Neural cell (in vitro differentiated cells): ENCODE data around the gene CCNY. TPM values are rescaled to one million over a fixed set of nuclear protein-coding genes. Genes with fewer than 3 reads are reported as not detected.

Experiments
- H2AFZ ChIP-seq: fragments of 200-600, 300-800 bp; sonication (generic), shearing (Covaris generic); 2 replicates; pipeline ENCODE4 v1.6.0; 2014; ENCODE audit warnings: low read depth, mild to moderate bottlenecking, antibody characterized with exemption, low read length, moderate library complexity
- H3F3A ChIP-seq: fragments of 200-600 bp; shearing (Covaris generic); 2 replicates; pipeline ENCODE4 v1.6.1; 2016; ENCODE audit warnings: mild to moderate bottlenecking, moderate library complexity, mixed read lengths, antibody characterized with exemption, low read length; ENCODE audit not compliant: insufficient read depth, poor library complexity, severe bottlenecking
- H3K27ac ChIP-seq: fragments of 200-600, 300-800 bp; sonication (generic), shearing (Covaris generic); 2 replicates; pipeline ENCODE4 v1.5.1; 2014; ENCODE audit warnings: mild to moderate bottlenecking, low read length, moderate library complexity
- H3K27me3 ChIP-seq: fragments of 300-800, 200-600 bp; sonication (generic), shearing (Covaris generic); 2 replicates; pipeline ENCODE4 v1.6.0; 2014; ENCODE audit warnings: mild to moderate bottlenecking, low read depth, low read length, moderate library complexity; ENCODE audit not compliant: insufficient read depth
- H3K36me3 ChIP-seq: fragments of 300-800, 200-600 bp; sonication (generic), shearing (Covaris generic); 2 replicates; pipeline ENCODE4 v1.5.1; 2014; ENCODE audit warnings: mild to moderate bottlenecking, antibody characterized with exemption, low read length, moderate library complexity; ENCODE audit not compliant: insufficient read depth
- H3K4me2 ChIP-seq: fragments of 300-800, 200-600 bp; sonication (generic), shearing (Covaris generic); 2 replicates; pipeline ENCODE4 v1.6.0; 2014; ENCODE audit warnings: mild to moderate bottlenecking, low read length
- H3K4me3 ChIP-seq: fragments of 300-800, 200-600 bp; sonication (generic), shearing (Covaris generic); 2 replicates; pipeline ENCODE4 v1.5.1; 2014; ENCODE audit warnings: mild to moderate bottlenecking, low read length, moderate library complexity
- H3K79me2 ChIP-seq: fragments of 200-600 bp; shearing (Covaris generic); replicated peaks from 2 replicates; pipeline ENCODE4 v1.6.0; 2014; ENCODE audit warnings: mild to moderate bottlenecking, low read length, moderate library complexity; ENCODE audit not compliant: insufficient read depth
- H3K9ac ChIP-seq: fragments of 300-800, 200-600 bp; sonication (generic), shearing (Covaris generic); 2 replicates; pipeline ENCODE4 v1.6.1; 2016; ENCODE audit warnings: mild to moderate bottlenecking, low read length, mixed read lengths
- H3K9me2 ChIP-seq: fragments of 200-600 bp; shearing (Covaris generic); 2 replicates; pipeline ENCODE4 v1.6.1; 2016; ENCODE audit warnings: mild to moderate bottlenecking, low read length, mixed read lengths; ENCODE audit not compliant: insufficient read depth
- H3K9me3 ChIP-seq: fragments of 200-600, 300-800 bp; sonication (generic), shearing (Covaris generic); 2 replicates; pipeline ENCODE4 v1.6.1; 2016; ENCODE audit warnings: mild to moderate bottlenecking, mixed run types, low read length, moderate library complexity, mixed read lengths
- H4K20me1 ChIP-seq: fragments of 200-600 bp; shearing (Covaris generic); 2 replicates; pipeline ENCODE4 v1.6.1; 2016; ENCODE audit warnings: mild to moderate bottlenecking, mixed run types; ENCODE audit not compliant: insufficient read depth
- EP300 ChIP-seq: fragments of 450-650 bp; conservative IDR thresholded peaks from 2 replicates; pipeline ENCODE4 v1.6.1; 2014; ENCODE audit warnings: antibody characterized with exemption, mild to moderate bottlenecking, moderate library complexity; ENCODE audit not compliant: poor library complexity, severe bottlenecking
- EZH2 ChIP-seq: fragments of 200-600, 300-800 bp; shearing (Covaris generic), sonication (generic); IDR thresholded peaks from 2 replicates; pipeline ENCODE4 v1.6.1; 2014; ENCODE audit warnings: antibody characterized with exemption, low read length, borderline replicate concordance, mild to moderate bottlenecking; ENCODE audit not compliant: insufficient read depth, poor library complexity, severe bottlenecking
- MXI1 ChIP-seq: fragments of 450-650 bp; conservative IDR thresholded peaks from 2 replicates; pipeline ENCODE4 v1.6.1; 2014; ENCODE audit warnings: antibody characterized with exemption, mild to moderate bottlenecking; ENCODE audit not compliant: poor library complexity, severe bottlenecking
- POLR2AphosphoS5 ChIP-seq: IDR thresholded peaks from 2 replicates; pipeline ENCODE4 v1.6.1; 2012
- RAD21 ChIP-seq: fragments of 450-650 bp; conservative IDR thresholded peaks from 2 replicates; pipeline ENCODE4 v1.6.1; 2014; ENCODE audit warnings: antibody characterized with exemption, mild to moderate bottlenecking, moderate library complexity
- SMC3 ChIP-seq: fragments of 450-650 bp; conservative IDR thresholded peaks from 2 replicates; pipeline ENCODE4 v1.6.1; 2014; ENCODE audit warnings: antibody characterized with exemption, mild to moderate bottlenecking, moderate library complexity; ENCODE audit not compliant: poor library complexity
- TAF1 ChIP-seq: IDR thresholded peaks from 2 replicates; pipeline ENCODE4 v1.6.1; 2012; ENCODE audit warnings: low read depth
- polyA plus RNA-seq: library from polyadenylated mRNA; depleted of rRNA; stranded (reverse); fragments of >200 nt; gene quantifications from 2 replicates; pipeline ENCODE4 v1.2.3, GENCODE V29; 2014
- TF ChIP-seq, protein P1 (sequence below): IDR thresholded peaks from 2 replicates; pipeline ENCODE4 v1.6.1; 2012; ENCODE audit warnings: borderline replicate concordance
- TF ChIP-seq, protein P2 (sequence below): fragments of 450-650 bp; IDR thresholded peaks from 2 replicates; pipeline ENCODE4 v1.5.1; 2014; ENCODE audit warnings: antibody characterized with exemption, mild to moderate bottlenecking, moderate library complexity; ENCODE audit not compliant: poor library complexity, severe bottlenecking

Gene CCNY
- polyA plus RNA-seq, 1 donor from 2014 or later, result 36.4 TPM

DNA sequence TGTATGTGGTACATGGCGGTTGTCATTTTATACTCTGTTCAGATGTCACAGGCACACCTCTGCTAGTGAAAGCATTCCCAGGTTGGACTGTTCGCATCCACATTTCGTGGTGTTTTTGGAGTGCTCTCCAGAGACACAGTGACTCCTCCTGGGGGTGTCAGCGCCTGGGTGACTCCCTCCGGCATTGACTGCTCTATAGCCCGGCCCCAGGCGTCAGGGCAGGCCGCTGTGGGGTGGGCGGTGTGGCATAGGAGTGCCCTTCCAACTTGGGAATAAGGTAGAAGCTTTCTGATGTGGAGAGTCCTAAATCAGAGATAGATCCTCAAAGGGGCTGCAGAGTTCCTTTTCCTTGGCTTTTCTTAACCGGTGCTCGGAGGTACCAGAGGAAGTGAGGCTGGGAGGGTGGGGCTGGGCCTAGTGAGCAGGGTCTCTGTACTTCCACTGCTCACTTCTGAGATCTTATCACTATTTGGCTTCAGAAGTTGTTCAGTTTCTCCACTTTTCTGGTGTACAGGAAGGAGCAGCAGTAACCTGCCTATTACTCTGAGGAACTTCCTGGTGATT is 32.3 kb downstream of the CCNY start:
- TF ChIP-seq EZH2, result no peak
- no peak for TF ChIP-seq TAF1
- TF ChIP-seq POLR2AphosphoS5, result no peak
- TF ChIP-seq, protein P1, sequence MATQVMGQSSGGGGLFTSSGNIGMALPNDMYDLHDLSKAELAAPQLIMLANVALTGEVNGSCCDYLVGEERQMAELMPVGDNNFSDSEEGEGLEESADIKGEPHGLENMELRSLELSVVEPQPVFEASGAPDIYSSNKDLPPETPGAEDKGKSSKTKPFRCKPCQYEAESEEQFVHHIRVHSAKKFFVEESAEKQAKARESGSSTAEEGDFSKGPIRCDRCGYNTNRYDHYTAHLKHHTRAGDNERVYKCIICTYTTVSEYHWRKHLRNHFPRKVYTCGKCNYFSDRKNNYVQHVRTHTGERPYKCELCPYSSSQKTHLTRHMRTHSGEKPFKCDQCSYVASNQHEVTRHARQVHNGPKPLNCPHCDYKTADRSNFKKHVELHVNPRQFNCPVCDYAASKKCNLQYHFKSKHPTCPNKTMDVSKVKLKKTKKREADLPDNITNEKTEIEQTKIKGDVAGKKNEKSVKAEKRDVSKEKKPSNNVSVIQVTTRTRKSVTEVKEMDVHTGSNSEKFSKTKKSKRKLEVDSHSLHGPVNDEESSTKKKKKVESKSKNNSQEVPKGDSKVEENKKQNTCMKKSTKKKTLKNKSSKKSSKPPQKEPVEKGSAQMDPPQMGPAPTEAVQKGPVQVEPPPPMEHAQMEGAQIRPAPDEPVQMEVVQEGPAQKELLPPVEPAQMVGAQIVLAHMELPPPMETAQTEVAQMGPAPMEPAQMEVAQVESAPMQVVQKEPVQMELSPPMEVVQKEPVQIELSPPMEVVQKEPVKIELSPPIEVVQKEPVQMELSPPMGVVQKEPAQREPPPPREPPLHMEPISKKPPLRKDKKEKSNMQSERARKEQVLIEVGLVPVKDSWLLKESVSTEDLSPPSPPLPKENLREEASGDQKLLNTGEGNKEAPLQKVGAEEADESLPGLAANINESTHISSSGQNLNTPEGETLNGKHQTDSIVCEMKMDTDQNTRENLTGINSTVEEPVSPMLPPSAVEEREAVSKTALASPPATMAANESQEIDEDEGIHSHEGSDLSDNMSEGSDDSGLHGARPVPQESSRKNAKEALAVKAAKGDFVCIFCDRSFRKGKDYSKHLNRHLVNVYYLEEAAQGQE, result no peak
- no peak for TF ChIP-seq EP300
- TF ChIP-seq MXI1, result no peak
- TF ChIP-seq SMC3, result no peak
- TF ChIP-seq RAD21, result no peak
- TF ChIP-seq, protein P2, sequence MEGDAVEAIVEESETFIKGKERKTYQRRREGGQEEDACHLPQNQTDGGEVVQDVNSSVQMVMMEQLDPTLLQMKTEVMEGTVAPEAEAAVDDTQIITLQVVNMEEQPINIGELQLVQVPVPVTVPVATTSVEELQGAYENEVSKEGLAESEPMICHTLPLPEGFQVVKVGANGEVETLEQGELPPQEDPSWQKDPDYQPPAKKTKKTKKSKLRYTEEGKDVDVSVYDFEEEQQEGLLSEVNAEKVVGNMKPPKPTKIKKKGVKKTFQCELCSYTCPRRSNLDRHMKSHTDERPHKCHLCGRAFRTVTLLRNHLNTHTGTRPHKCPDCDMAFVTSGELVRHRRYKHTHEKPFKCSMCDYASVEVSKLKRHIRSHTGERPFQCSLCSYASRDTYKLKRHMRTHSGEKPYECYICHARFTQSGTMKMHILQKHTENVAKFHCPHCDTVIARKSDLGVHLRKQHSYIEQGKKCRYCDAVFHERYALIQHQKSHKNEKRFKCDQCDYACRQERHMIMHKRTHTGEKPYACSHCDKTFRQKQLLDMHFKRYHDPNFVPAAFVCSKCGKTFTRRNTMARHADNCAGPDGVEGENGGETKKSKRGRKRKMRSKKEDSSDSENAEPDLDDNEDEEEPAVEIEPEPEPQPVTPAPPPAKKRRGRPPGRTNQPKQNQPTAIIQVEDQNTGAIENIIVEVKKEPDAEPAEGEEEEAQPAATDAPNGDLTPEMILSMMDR, result no peak
- no peaks in the 10 kb centered on the region for H3K27me3 ChIP-seq
- no peak overlapping the region for H3K9ac ChIP-seq
- H3K9me3 ChIP-seq, result no peaks in the 10 kb centered on the region
- H3K36me3 ChIP-seq, result no peaks in the 10 kb centered on the region
- H3K79me2 ChIP-seq, result peaks cover 56% of the 10 kb centered on the region
- no peaks in the 10 kb centered on the region for H4K20me1 ChIP-seq
- H3F3A ChIP-seq, result no peaks in the 10 kb centered on the region
- H3K9me2 ChIP-seq, result no peaks in the 10 kb centered on the region
- H3K27ac ChIP-seq, result no peak overlapping the region
- H3K4me2 ChIP-seq, result no peak overlapping the region
- H2AFZ ChIP-seq, result no peak overlapping the region
- no peak overlapping the region for H3K4me3 ChIP-seq

DNA sequence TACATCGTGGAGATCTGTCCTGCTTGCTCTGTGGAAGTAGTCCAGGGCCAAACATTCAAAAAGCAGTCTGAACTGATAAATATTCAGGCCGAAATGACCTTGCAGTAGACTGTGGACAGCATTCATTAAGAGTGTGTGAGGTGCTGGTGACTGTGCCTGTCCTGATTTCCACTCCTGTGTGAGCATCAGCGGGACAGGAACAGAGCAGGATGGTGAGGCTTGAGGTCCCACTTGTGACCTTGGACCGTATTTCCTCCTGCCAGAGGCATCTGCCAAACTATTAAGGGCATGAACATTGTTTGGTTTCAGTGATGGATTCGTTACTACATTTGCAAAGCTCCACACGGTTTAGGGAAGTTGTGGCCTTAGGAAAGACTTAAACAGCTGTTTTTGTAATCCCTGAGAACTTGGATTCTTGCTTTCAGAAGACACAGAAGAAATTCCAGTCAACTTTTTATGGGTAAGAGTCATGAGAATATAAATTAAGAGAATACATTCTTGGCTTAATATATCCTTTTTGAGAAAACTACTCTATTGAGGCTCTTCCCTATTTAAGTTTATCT is 32.8 kb downstream of the CCNY start:
- Histone ChIP-seq H3K36me3 (no peaks in the 10 kb centered on the region), H3K27me3 (no peaks in the 10 kb centered on the region), H3K4me3 (no peak overlapping the region), H3F3A (no peaks in the 10 kb centered on the region), H3K9me3 (no peaks in the 10 kb centered on the region), H3K9ac (no peak overlapping the region), H4K20me1 (no peaks in the 10 kb centered on the region), H2AFZ (no peak overlapping the region), H3K27ac (no peak overlapping the region), H3K79me2 (peaks cover 56% of the 10 kb centered on the region), H3K4me2 (no peak overlapping the region), H3K9me2 (no peaks in the 10 kb centered on the region)
- no peak for TF ChIP-seq MXI1
- no peak for TF ChIP-seq EP300
- TF ChIP-seq SMC3, result no peak
- no peak for TF ChIP-seq TAF1
- no peak for TF ChIP-seq POLR2AphosphoS5
- no peak for TF ChIP-seq EZH2
- TF ChIP-seq RAD21, result no peak
- TF ChIP-seq, protein P1, result no peak
- TF ChIP-seq, protein P2, result no peak
